Nephron progenitor cell (in vitro differentiated cells): ENCODE measurements around the gene RASSF9.

Experiments used
- DNase-seq: peaks from one replicate; pipeline ENCODE4 v3.0.0; 2021
- H3K27ac Mint-ChIP-seq: 2 replicates; pipeline ENCODE4 v1.8.0; 2021; ENCODE audit warnings: mild to moderate bottlenecking, moderate library complexity, mixed read lengths
- H3K27me3 Mint-ChIP-seq: 2 replicates; pipeline ENCODE4 v1.8.0; 2021; ENCODE audit warnings: mild to moderate bottlenecking, low read depth, mixed read lengths; ENCODE audit not compliant: poor library complexity
- H3K36me3 Mint-ChIP-seq: 2 replicates; pipeline ENCODE4 v1.8.0; 2021; ENCODE audit warnings: low read depth, mixed read lengths
- H3K4me1 Mint-ChIP-seq: 2 replicates; pipeline ENCODE4 v1.8.0; 2021; ENCODE audit warnings: mixed read lengths
- H3K4me3 Mint-ChIP-seq: 2 replicates; pipeline ENCODE4 v1.8.0; 2021; ENCODE audit warnings: mild to moderate bottlenecking, moderate library complexity, mixed read lengths
- H3K9me3 Mint-ChIP-seq: 2 replicates; pipeline ENCODE4 v1.8.0; 2021; ENCODE audit warnings: mild to moderate bottlenecking, moderate library complexity, mixed read lengths
- TF ChIP-seq, protein P1 (sequence below): fragments of 200-600 bp; sonication (generic); IDR thresholded peaks from 2 replicates; pipeline ENCODE4 v1.5.0; 2021; ENCODE audit warnings: antibody characterized with exemption

The RASSF9 gene

DNA sequence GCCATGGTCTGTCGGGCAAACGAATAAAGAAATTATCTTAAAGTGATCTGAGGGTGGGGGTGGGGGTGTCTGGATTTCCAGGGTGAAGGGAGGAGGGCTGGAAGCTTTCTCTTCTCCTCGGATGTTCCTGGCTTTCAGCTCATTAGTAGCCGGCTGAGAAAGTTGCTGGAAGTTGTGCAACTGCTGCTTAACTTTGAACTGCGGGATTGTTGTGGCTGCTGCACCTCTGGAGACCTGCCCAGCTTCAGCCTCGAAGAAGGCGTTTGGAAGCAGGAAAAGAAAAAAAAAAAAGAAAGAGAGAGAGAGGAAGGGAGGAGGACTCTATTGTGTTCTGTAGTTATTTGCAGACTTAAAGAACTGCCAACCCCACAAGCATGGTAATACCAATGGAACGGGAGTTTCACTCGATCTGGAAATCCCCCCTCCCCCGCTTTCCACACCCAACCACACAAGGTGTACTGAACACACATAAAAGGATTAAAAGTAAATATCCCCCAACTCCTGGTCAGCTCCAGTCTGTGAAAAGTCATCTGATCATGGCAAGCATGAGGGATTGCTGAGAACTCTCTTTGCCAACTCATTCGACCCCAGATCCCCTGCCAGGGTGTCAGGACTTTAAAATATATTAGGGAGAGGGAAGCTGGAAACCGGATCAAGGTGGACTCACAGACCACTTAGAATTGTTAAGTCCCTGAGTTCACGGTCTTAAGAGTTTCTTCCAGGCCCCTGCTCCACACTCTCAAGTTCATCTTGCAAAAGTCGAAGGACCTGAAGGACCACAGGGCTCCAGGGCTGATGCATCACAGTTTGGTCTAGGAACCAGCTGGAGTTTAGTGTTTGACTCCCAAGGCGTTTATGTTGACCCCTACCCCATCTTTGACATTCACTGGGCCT lies at the start of gene RASSF9:
RASSF9 (minus strand) TSS at position 213 of the 894 bp plus-strand sequence; CDS start at position 5, 208 bp downstream.
- TF ChIP-seq, protein P1, sequence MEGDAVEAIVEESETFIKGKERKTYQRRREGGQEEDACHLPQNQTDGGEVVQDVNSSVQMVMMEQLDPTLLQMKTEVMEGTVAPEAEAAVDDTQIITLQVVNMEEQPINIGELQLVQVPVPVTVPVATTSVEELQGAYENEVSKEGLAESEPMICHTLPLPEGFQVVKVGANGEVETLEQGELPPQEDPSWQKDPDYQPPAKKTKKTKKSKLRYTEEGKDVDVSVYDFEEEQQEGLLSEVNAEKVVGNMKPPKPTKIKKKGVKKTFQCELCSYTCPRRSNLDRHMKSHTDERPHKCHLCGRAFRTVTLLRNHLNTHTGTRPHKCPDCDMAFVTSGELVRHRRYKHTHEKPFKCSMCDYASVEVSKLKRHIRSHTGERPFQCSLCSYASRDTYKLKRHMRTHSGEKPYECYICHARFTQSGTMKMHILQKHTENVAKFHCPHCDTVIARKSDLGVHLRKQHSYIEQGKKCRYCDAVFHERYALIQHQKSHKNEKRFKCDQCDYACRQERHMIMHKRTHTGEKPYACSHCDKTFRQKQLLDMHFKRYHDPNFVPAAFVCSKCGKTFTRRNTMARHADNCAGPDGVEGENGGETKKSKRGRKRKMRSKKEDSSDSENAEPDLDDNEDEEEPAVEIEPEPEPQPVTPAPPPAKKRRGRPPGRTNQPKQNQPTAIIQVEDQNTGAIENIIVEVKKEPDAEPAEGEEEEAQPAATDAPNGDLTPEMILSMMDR: no peak
- H3K4me1 Mint-ChIP-seq: peaks cover 27% of the 10 kb centered on the region
- no peak for DNase-seq
- no peaks in the 10 kb centered on the region for H3K27me3 Mint-ChIP-seq
- H3K36me3 Mint-ChIP-seq: no peaks in the 10 kb centered on the region
- peak within 1 kb of the TSS; percentile 91 for H3K27ac Mint-ChIP-seq
- peak within 1 kb of the TSS; percentile 78 for H3K4me3 Mint-ChIP-seq
- H3K9me3 Mint-ChIP-seq: no peaks in the 10 kb centered on the region

DNA sequence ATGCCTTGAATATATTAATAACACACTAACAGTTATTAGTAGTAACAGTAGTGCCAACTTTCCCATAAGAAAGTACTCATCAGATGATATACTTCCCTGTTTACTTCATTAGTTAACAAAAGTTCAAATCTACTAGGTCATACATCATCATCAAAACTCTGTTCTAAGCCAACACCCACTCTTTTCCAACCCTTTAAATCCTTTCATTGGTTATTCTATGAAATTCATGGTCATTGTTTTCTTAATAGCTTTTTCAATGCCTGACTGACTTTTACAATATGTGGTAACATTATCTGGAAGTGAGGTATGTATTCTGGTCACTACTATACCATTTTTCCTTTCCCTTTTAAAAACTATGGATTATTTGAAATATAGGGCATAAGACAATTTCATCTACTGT lies 47.6 kb upstream of the RASSF9 start:
- Mint-ChIP-seq H3K27me3 (no peaks in the 10 kb centered on the region), H3K36me3 (no peaks in the 10 kb centered on the region), H3K9me3 (no peaks in the 10 kb centered on the region), H3K4me1 (no peaks in the 10 kb centered on the region), H3K4me3 (no peak overlapping the region), H3K27ac (no peak overlapping the region)
- no peak for DNase-seq
- TF ChIP-seq, protein P1: no peak

DNA sequence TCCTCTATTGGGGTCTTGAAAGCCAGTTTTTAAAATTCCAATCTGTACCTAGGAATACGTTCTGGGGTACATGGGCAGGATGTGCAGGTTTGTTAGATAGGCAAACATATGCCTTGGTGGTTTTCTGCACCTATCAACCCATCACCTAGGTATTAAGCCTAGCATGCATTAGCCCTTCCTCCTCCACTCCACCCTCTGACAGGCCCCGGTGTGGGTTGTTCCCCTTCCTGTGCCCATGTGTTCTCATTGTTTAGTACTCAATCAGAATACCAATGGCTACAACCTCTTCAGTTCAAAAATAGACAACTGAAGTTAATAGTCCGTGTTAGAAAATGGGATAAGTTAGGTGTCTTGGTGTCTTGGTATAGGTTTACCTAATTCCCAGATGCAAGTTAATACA lies 41.2 kb upstream of the RASSF9 start:
- no peak overlapping the region for H3K27ac Mint-ChIP-seq
- H3K4me1 Mint-ChIP-seq: peaks cover 12% of the 10 kb centered on the region
- H3K27me3 Mint-ChIP-seq: no peaks in the 10 kb centered on the region
- TF ChIP-seq, protein P1: no peak
- no peaks in the 10 kb centered on the region for H3K9me3 Mint-ChIP-seq
- no peak overlapping the region for H3K4me3 Mint-ChIP-seq
- no peaks in the 10 kb centered on the region for H3K36me3 Mint-ChIP-seq
- no peak for DNase-seq

DNA sequence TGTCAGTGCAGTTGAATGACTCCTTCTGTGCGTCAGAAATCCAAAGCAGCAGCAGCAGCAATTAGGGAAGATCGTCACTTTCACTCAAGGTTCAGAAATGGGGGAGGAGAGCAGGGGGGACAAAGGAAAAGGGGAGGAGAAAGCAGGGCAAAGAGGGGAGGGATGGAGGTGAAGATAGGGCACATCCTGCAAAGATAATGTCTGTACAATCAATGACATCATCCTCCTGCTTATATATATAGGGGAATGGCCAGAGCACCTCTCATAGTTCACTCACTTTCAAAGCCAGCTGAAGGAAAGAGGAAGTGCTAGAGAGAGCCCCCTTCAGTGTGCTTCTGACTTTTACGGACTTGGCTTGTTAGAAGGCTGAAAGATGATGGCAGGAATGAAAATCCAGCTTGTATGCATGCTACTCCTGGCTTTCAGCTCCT lies 37.8 kb upstream of the RASSF9 start, which contains the start of gene NTS:
NTS (plus strand) TSS at position 265 of the 431 bp plus-strand sequence; CDS start at position 374, 109 bp downstream.
- peaks cover 12% of the 10 kb centered on the region for H3K4me1 Mint-ChIP-seq
- H3K9me3 Mint-ChIP-seq: no peaks in the 10 kb centered on the region
- DNase-seq: no peak
- H3K27ac Mint-ChIP-seq: no peak within 1 kb of the TSS
- TF ChIP-seq, protein P1: no peak
- no peaks in the 10 kb centered on the region for H3K27me3 Mint-ChIP-seq
- no peaks in the 10 kb centered on the region for H3K36me3 Mint-ChIP-seq
- H3K4me3 Mint-ChIP-seq: peak within 1 kb of the TSS; percentile 65

DNA sequence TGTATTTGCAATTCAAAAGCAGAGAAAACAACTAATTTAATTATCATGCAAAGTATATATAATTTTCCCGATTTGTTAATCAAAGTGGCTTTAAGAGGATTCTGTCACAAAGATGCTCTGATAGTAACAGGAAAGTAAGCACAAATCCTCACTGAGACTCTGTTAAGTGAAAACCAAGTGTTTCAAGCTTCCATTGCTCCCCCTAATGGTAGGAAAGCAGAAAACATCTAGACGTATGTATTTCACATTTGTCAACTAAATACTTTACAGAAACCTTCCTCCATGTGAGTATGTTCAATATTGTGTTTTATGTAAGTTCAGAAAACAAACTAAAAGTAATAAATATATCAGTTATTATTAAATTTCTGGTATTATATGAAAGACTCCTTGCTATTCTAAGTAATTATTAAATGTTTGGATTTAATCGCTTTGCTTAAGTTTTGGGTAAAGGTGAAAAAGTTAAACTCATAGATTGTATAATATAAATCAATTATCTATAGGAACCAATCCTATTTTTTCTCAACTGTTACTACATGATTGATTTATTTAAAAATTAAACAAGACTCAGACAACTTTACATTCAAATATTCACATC lies 36.4 kb upstream of the RASSF9 start:
- no peaks in the 10 kb centered on the region for H3K27me3 Mint-ChIP-seq
- no peak for DNase-seq
- no peak overlapping the region for H3K4me3 Mint-ChIP-seq
- H3K27ac Mint-ChIP-seq: no peak overlapping the region
- H3K36me3 Mint-ChIP-seq: no peaks in the 10 kb centered on the region
- no peaks in the 10 kb centered on the region for H3K9me3 Mint-ChIP-seq
- peaks cover 12% of the 10 kb centered on the region for H3K4me1 Mint-ChIP-seq
- TF ChIP-seq, protein P1: peak; percentile 79
